ENCODE results near the gene CXorf49.
"Not testable (repeated sequence)": the region's sequence is repeated elsewhere in the genome, so short reads cannot be mapped to it uniquely, and the experiment has no call there.

The CXorf49 gene

GRCh38 chrX:71718185-71718584 lies at the start of gene CXorf49:
CXorf49 (minus strand) TSS chrX:71718285; CDS start chrX:71718151, 134 bp downstream.
- not testable (repeated sequence) for H3K27me3 ChIP-seq, H3K9me3 ChIP-seq, H3K4me1 ChIP-seq, H3K36me3 ChIP-seq, H3K27ac ChIP-seq, H4K20me1 ChIP-seq, H3K4me3 ChIP-seq, H3K4me2 ChIP-seq, H3K9ac ChIP-seq

GRCh38 chrX:71767134-71767533 lies 49.0 kb upstream of the CXorf49 start:
- not testable (repeated sequence) for H4K20me1 ChIP-seq, H3K4me2 ChIP-seq, H3K4me1 ChIP-seq, H3K4me3 ChIP-seq, H3K9me3 ChIP-seq, H3K9ac ChIP-seq, H3K27ac ChIP-seq, H3K36me3 ChIP-seq, H3K27me3 ChIP-seq

GRCh38 chrX:71765613-71766012 lies 47.5 kb upstream of the CXorf49 start:
- H3K27me3 ChIP-seq, H3K9me3 ChIP-seq, H3K4me2 ChIP-seq, H3K36me3 ChIP-seq, H4K20me1 ChIP-seq, H3K4me3 ChIP-seq, H3K4me1 ChIP-seq, H3K27ac ChIP-seq, H3K9ac ChIP-seq: not testable (repeated sequence)

- H3K4me2 ChIP-seq, H3K9ac ChIP-seq, H3K4me3 ChIP-seq, H3K9me3 ChIP-seq, H3K27ac ChIP-seq, H3K27me3 ChIP-seq, H3K4me1 ChIP-seq, H3K36me3 ChIP-seq, H4K20me1 ChIP-seq: not testable (repeated sequence)
Measured at GRCh38 chrX:71764832-71765231, 46.7 kb upstream of the CXorf49 start.

- H3K9me3 ChIP-seq, H3K4me3 ChIP-seq, H4K20me1 ChIP-seq, H3K27me3 ChIP-seq, H3K4me2 ChIP-seq, H3K4me1 ChIP-seq, H3K9ac ChIP-seq, H3K27ac ChIP-seq, H3K36me3 ChIP-seq: not testable (repeated sequence)
Measured at GRCh38 chrX:71763049-71763448, 45.0 kb upstream of the CXorf49 start, which contains the start of gene CXorf49B. CXorf49B (plus strand) TSS chrX:71763349; CDS start chrX:71763424, 75 bp downstream.

- not testable (repeated sequence) for H3K4me2 ChIP-seq, H3K27ac ChIP-seq, H3K36me3 ChIP-seq, H4K20me1 ChIP-seq, H3K9ac ChIP-seq, H3K9me3 ChIP-seq, H3K27me3 ChIP-seq, H3K4me1 ChIP-seq, H3K4me3 ChIP-seq
Measured at GRCh38 chrX:71760688-71761281, 42.7 kb upstream of the CXorf49 start.

- H3K36me3 ChIP-seq, H3K27ac ChIP-seq, H3K9me3 ChIP-seq, H3K4me1 ChIP-seq, H3K9ac ChIP-seq, H4K20me1 ChIP-seq, H3K27me3 ChIP-seq, H3K4me2 ChIP-seq, H3K4me3 ChIP-seq: not testable (repeated sequence)
Measured at GRCh38 chrX:71720289-71720886, 2.3 kb upstream of the CXorf49 start.

GRCh38 chrX:71719195-71719594 lies 1.1 kb upstream of the CXorf49 start:
- H3K9me3 ChIP-seq, H3K4me1 ChIP-seq, H4K20me1 ChIP-seq, H3K9ac ChIP-seq, H3K4me3 ChIP-seq, H3K27ac ChIP-seq, H3K4me2 ChIP-seq, H3K27me3 ChIP-seq, H3K36me3 ChIP-seq: not testable (repeated sequence)

- H3K36me3 ChIP-seq, H3K9me3 ChIP-seq, H3K4me1 ChIP-seq, H4K20me1 ChIP-seq, H3K27ac ChIP-seq, H3K4me3 ChIP-seq, H3K4me2 ChIP-seq, H3K9ac ChIP-seq, H3K27me3 ChIP-seq: not testable (repeated sequence)
Measured at GRCh38 chrX:71716323-71716722, 1.8 kb downstream of the CXorf49 start.

GRCh38 chrX:71715551-71715950 lies 2.5 kb downstream of the CXorf49 start:
- H3K4me3 ChIP-seq, H3K27ac ChIP-seq, H3K36me3 ChIP-seq, H3K4me2 ChIP-seq, H3K27me3 ChIP-seq, H3K9ac ChIP-seq, H4K20me1 ChIP-seq, H3K4me1 ChIP-seq, H3K9me3 ChIP-seq: not testable (repeated sequence)

GRCh38 chrX:71714064-71714463 lies 4.0 kb downstream of the CXorf49 start:
- not testable (repeated sequence) for H3K36me3 ChIP-seq, H4K20me1 ChIP-seq, H3K4me2 ChIP-seq, H3K27ac ChIP-seq, H3K4me1 ChIP-seq, H3K27me3 ChIP-seq, H3K9ac ChIP-seq, H3K9me3 ChIP-seq, H3K4me3 ChIP-seq

- H3K27ac ChIP-seq, H3K4me1 ChIP-seq, H3K9me3 ChIP-seq, H3K27me3 ChIP-seq, H3K4me3 ChIP-seq, H3K36me3 ChIP-seq, H3K4me2 ChIP-seq, H3K9ac ChIP-seq, H4K20me1 ChIP-seq: not testable (repeated sequence)
Measured at GRCh38 chrX:71702853-71703252, 15.2 kb downstream of the CXorf49 start.

GRCh38 chrX:71699023-71699344 lies 19.1 kb downstream of the CXorf49 start:
- not testable (repeated sequence) for H3K27me3 ChIP-seq, H3K4me3 ChIP-seq, H3K4me2 ChIP-seq, H3K9me3 ChIP-seq, H4K20me1 ChIP-seq, H3K9ac ChIP-seq, H3K4me1 ChIP-seq, H3K27ac ChIP-seq, H3K36me3 ChIP-seq

GRCh38 chrX:71698299-71699022 lies 19.6 kb downstream of the CXorf49 start:
- H3K4me2 ChIP-seq, H4K20me1 ChIP-seq, H3K9me3 ChIP-seq, H3K36me3 ChIP-seq, H3K27me3 ChIP-seq, H3K9ac ChIP-seq, H3K27ac ChIP-seq, H3K4me3 ChIP-seq, H3K4me1 ChIP-seq: not testable (repeated sequence)
